ENCODE measurements around the gene CDH23. TPM values are rescaled to one million over a fixed set of nuclear protein-coding genes. Genes with fewer than 3 reads are reported as not detected.

The CDH23 gene
- total and polyA plus RNA-seq, 8 donors, result 1.8 to 22.8 (median 3.0) TPM

- intact Hi-C loops (cut with DNase I), result loop anchor here in 1 of 2 donors (5.0 kb wide), 1 partner anchor 172 kb away; the partner anchor contains the start of gene CDH23
- no peak for ATAC-seq
These were observed 172.3 kb downstream of the CDH23 start for GRCh38 chr10:71568896-71569492.

GRCh38 chr10:71569775-71570588 lies 173.3 kb downstream of the CDH23 start:
- TF ChIP-seq, protein P1, sequence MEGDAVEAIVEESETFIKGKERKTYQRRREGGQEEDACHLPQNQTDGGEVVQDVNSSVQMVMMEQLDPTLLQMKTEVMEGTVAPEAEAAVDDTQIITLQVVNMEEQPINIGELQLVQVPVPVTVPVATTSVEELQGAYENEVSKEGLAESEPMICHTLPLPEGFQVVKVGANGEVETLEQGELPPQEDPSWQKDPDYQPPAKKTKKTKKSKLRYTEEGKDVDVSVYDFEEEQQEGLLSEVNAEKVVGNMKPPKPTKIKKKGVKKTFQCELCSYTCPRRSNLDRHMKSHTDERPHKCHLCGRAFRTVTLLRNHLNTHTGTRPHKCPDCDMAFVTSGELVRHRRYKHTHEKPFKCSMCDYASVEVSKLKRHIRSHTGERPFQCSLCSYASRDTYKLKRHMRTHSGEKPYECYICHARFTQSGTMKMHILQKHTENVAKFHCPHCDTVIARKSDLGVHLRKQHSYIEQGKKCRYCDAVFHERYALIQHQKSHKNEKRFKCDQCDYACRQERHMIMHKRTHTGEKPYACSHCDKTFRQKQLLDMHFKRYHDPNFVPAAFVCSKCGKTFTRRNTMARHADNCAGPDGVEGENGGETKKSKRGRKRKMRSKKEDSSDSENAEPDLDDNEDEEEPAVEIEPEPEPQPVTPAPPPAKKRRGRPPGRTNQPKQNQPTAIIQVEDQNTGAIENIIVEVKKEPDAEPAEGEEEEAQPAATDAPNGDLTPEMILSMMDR (IDR thresholded peaks at IDR 0.05), result peak; percentile 73 to 86
- H3K27ac ChIP-seq, result no peak overlapping the region
- no peak overlapping the region for H3K4me3 ChIP-seq
- DNase-seq (peak; percentile 35 to 67 (median 58)), ATAC-seq (peak; percentile 81)
- H3K9me3 ChIP-seq, result no peaks in the 10 kb centered on the region
- H3K27me3 ChIP-seq, result no peaks in the 10 kb centered on the region
- intact Hi-C loops (cut with DNase I), result loop anchor here in 1 of 2 donors (5.0 kb wide), 1 partner anchor 173 kb away; the partner anchor contains the start of gene CDH23
- H3K4me1 ChIP-seq, result no peaks in the 10 kb centered on the region
- H3K36me3 ChIP-seq, result no peaks in the 10 kb centered on the region

More at GRCh38 chr10:71568896-71569492, 172.3 kb downstream of the CDH23 start:
- no peaks in the 10 kb centered on the region for H3K4me1 ChIP-seq
- no peaks in the 10 kb centered on the region for H3K36me3 ChIP-seq
- H3K27me3 ChIP-seq, result no peaks in the 10 kb centered on the region
- no peaks in the 10 kb centered on the region for H3K9me3 ChIP-seq
- no peak overlapping the region for H3K4me3 ChIP-seq
- no peak overlapping the region for H3K27ac ChIP-seq
- TF ChIP-seq, protein P1 (IDR thresholded peaks at IDR 0.05), result no peak
- peak in 1 of 4 donors; percentile 67 for DNase-seq

GRCh38 chr10:71571460-71572175 lies 174.9 kb downstream of the CDH23 start:
- ATAC-seq, result no peak
- no peaks in the 10 kb centered on the region for H3K36me3 ChIP-seq
- H3K4me1 ChIP-seq, result no peaks in the 10 kb centered on the region
- intact Hi-C loops (cut with DNase I), result no loop called here
- no peak overlapping the region for H3K4me3 ChIP-seq
- no peak overlapping the region for H3K27ac ChIP-seq
- TF ChIP-seq, protein P1 (IDR thresholded peaks at IDR 0.05), result no peak
- H3K27me3 ChIP-seq, result no peaks in the 10 kb centered on the region
- DNase-seq, result peak in 1 of 4 donors; percentile 36
- H3K9me3 ChIP-seq, result no peaks in the 10 kb centered on the region

DNA sequence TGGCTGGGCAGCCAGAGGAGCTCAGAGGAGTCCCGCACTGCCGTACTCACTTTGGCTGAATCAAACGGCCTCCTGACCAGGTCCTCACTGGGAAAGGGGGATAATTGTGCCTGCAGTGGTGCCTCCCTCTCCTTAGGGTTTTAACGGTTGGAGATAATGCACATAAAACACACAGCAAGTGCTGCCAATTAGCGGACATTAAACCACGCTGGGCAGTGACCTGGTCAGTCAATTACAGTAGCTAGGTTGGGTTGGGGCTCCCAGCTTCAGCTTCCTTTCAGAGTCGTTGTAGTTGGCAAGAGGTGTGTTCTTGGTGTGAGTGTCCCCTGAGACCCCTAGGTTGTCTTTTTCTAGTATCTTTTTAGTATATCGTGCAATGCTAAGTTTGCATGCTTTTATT lies 176.2 kb downstream of the CDH23 start:
- intact Hi-C loops (cut with DNase I), result no loop called here
- DNase-seq (no peak), ATAC-seq (no peak)
- no peaks in the 10 kb centered on the region for H3K4me1 ChIP-seq
- no peaks in the 10 kb centered on the region for H3K36me3 ChIP-seq
- TF ChIP-seq, protein P1 (IDR thresholded peaks at IDR 0.05), result no peak
- no peak overlapping the region for H3K27ac ChIP-seq
- no peaks in the 10 kb centered on the region for H3K27me3 ChIP-seq
- H3K9me3 ChIP-seq, result no peaks in the 10 kb centered on the region
- no peak overlapping the region for H3K4me3 ChIP-seq
